ENCODE measurements around the gene IFNA13.

DNA sequence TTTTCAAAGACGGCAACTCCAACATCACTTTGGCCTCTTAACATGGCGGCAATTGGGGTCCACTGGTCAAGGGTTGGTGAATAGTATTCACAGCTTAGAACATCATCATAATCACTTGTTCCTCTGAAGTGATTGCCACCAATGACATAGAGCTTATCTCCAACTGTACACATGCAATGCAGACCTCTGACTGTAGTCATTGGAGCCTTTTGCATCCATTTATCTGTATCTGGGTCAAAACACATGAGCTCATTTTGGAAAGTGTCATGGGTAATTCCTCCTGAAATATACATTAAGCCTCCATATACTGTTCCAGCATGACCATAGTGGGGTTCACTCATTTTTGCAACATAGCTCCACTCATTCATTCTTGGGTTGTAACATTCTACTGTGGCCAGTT, 34.6 kb downstream of the IFNA13 start:
- TF ChIP-seq, protein P1, sequence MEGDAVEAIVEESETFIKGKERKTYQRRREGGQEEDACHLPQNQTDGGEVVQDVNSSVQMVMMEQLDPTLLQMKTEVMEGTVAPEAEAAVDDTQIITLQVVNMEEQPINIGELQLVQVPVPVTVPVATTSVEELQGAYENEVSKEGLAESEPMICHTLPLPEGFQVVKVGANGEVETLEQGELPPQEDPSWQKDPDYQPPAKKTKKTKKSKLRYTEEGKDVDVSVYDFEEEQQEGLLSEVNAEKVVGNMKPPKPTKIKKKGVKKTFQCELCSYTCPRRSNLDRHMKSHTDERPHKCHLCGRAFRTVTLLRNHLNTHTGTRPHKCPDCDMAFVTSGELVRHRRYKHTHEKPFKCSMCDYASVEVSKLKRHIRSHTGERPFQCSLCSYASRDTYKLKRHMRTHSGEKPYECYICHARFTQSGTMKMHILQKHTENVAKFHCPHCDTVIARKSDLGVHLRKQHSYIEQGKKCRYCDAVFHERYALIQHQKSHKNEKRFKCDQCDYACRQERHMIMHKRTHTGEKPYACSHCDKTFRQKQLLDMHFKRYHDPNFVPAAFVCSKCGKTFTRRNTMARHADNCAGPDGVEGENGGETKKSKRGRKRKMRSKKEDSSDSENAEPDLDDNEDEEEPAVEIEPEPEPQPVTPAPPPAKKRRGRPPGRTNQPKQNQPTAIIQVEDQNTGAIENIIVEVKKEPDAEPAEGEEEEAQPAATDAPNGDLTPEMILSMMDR (IDR thresholded peaks at IDR 0.05), result no peak
- TF ChIP-seq, protein P2, sequence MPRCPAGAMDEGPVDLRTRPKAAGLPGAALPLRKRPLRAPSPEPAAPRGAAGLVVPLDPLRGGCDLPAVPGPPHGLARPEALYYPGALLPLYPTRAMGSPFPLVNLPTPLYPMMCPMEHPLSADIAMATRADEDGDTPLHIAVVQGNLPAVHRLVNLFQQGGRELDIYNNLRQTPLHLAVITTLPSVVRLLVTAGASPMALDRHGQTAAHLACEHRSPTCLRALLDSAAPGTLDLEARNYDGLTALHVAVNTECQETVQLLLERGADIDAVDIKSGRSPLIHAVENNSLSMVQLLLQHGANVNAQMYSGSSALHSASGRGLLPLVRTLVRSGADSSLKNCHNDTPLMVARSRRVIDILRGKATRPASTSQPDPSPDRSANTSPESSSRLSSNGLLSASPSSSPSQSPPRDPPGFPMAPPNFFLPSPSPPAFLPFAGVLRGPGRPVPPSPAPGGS (IDR thresholded peaks at IDR 0.05), result no peak
- TF ChIP-seq MAZ (IDR thresholded peaks at IDR 0.05; ENCODE audit: borderline replicate concordance, low read depth, low read length), result no peak
- TF ChIP-seq SMC3 (IDR thresholded peaks at IDR 0.05), result no peak
- no peak for TF ChIP-seq POLR2A (IDR thresholded peaks at IDR 0.05; ENCODE audit: low read length)
- TF ChIP-seq RFX5 (IDR thresholded peaks at IDR 0.05), result no peak
- no peak for TF ChIP-seq PHF8 (IDR thresholded peaks at IDR 0.05; ENCODE audit: borderline replicate concordance, low read depth)
- TF ChIP-seq EHMT2 (IDR thresholded peaks at IDR 0.05; ENCODE audit: low read depth), result no peak

Measured in A549 (cell line).